SK-N-MC (cell line): ENCODE data around the gene PNPO.

ENCODE experiments used
- EZH2 ChIP-seq: fragments of 200-600 bp; sonication (generic); IDR thresholded peaks from one replicate; pipeline ENCODE4 v1.6.1; 2017; ENCODE audit warnings: antibody characterized with exemption
- POLR2AphosphoS5 ChIP-seq: IDR thresholded peaks from 2 replicates; pipeline ENCODE4 v1.6.1; 2012; ENCODE audit warnings: mild to moderate bottlenecking, low read depth, low read length, borderline replicate concordance

- no peak for TF ChIP-seq POLR2AphosphoS5
- TF ChIP-seq EZH2: no peak
Observed at GRCh38 chr17:47990962-47991731, 49.8 kb downstream of the PNPO start.
